NCI-H146 (cell line): Measurements from ENCODE around the gene AGER.
"Not testable (repeated sequence)": the region's sequence is repeated elsewhere in the genome, so short reads cannot be mapped to it uniquely, and the experiment has no call there.

ENCODE experiments used
- DNase-seq: peaks from one replicate; lab custom pipeline; 2025; lab: John Stamatoyannopoulos, UW

Gene AGER

GRCh38 chr6:32186151-32186840 is 2.2 kb upstream of the AGER start:
- not testable (repeated sequence) for DNase-seq

DNA sequence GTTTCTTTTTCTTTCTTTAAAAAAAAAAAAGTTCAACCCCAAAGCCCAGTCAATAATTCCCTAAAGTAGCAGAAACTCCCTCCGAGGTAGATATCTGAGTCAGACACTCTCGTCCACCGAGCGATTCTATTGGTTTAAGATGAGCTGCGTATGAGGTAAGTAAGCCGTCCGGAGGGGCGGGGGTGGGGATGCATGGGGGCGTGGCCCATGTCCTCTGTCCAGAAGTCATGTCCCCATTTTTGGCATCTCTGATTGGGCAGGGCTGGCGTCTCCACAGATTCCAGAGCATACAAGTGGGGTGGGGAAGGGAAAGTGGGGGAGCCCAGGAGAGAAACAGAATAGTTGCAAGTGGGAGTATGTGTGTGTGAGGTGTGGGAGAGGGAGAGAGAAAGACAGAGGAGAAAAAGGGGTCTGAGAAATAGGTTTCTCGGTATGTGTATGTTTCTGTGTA is 1.7 kb upstream of the AGER start:
- not testable (repeated sequence) for DNase-seq

GRCh38 chr6:32183483-32184083 is 470 bp downstream of the AGER start:
- no peak for DNase-seq

DNA sequence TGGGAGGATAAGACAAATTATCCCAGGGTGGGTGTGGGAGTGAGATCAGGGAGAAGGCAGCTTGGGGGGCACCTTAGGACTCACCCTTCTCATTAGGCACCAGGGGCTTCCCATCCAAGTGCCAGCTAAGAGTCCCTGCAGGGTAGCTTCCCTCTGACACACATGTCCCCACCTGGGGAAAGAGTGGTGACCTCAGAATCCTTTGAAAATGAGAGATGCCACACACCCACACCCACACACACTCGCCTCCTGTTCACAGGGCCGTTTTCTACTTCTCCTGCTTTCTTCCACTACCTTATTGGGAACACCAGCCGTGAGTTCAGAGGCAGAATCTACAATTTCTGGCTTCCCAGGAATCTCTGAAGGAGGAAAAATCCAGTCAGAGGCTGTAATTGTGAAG is 1.0 kb downstream of the AGER start:
- DNase-seq: no peak

DNA sequence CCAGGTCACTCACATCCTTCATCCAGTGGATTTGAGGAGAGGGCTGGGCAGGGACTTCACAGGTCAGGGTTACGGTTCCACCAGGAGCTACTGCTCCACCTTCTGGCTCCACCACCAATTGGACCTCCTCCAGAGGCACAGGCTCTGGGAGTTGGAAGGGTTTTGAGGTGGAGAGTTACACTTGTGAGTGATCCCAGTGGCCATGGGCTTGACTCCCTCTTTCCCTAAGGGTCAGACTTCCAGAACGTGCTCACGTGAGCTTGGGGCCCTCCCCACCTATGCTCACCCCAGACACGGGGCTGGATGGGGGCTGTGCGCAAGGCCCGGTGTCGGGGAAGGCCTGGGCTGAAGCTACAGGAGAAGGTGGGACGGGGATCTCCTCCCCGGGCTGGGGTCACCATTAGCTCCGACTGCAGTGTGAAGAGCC is 1.5 kb downstream of the AGER start:
- DNase-seq: no peak

GRCh38 chr6:32181915-32182529 is 2.0 kb downstream of the AGER start:
- no peak for DNase-seq

DNA sequence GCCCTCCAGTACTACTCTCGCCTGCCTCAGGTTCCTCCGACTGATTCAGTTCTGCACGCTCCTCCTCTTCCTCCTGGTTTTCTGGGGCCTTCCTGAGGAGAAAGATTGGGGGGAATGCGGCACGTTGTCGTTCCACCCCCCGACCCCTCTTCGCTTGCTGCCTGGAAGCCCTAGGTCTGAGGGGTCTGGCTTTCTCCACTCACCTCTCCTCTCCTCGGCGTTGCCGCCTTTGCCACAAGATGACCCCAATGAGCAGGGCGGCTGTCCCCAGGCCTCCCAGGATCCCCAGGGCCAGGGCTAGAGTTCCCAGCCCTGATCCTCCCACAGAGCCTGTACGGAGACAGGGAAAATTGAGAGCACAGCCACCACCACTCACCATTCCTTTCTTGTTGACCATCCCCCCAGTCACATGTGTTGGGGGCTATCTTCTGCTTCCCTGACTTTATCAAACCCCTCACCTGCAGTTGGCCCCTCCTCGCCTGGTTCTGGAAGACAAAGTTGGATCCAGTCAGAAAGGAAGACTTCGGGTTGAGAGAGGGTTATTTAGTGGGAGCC is 2.8 kb downstream of the AGER start:
- DNase-seq: no peak

DNA sequence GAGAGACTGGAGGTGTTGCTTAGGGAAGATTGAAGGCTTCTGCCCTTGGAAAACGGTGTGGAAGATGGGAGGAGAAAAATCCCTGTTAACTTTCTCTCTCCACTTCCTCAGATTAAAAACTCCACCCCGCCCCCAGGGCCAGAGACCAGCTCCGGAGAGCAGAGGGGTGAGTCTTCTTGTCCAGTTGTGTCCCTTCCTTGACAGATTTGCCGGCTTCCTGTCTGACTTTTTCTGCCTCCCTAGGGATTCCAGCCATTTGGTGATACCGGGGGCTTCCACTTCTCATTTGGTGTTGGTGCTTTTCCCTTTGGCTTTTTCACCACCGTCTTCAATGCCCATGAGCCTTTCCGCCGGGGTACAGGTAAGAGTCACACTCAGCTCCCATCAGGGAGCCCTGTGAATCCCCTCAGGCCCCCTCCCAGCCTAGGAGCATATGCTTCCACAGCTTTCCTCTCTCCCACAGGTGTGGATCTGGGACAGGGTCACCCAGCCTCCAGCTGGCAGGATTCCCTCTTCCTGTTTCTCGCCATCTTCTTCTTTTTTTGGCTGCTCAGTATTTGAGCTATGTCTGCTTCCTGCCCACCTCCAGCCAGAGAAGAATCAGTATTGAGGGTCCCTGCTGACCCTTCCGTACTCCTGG is 4.2 kb downstream of the AGER start:
- DNase-seq: no peak

DNA sequence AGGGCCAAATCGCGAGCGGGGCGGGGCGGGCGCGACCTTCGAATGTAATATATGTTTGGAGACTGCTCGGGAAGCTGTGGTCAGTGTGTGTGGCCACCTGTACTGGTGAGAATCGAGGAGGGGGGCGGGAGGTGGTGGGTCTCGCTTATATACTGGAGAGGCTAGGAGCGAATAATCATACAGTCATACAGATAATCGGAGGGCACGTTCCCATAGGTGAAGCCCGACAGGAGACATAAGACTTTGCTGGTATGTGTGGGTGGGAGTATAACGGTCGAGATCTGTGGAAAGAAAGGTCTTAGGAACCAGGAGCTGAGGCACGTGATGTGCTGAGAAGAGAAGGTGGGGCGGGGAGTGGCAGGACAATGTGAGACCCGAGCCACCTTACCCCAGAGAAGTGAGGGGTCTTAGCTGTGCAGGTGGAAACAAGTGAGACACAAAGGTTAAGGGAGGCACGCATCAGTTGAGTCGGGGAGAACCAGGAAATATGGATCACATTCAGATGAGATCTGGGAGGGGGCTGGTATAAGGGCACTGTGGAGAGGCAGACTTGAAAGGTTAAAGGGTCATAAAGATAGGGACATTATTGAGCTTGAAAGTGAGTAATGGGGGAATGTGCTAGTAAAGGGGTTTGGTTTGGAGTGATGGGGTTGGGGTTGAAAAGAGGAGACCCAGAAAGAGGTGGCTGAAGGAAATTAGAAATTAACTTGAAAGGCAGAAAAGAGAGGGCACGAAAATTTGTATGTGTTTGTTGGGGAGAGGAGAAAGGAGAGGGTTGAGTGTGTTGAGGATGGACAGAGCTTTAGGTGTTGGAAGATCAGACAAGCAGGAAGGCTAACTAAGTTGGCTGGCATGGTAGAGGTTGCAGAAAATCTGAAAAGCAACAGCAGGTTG is 5.3 kb downstream of the AGER start:
- DNase-seq: no peak

GRCh38 chr6:32177788-32178546 is 6.1 kb downstream of the AGER start, which contains the start of gene RNF5:
Gene RNF5, plus strand, starts transcription at chr6:32178405. Its CDS starts 107 bp downstream, at chr6:32178512.
- peak; percentile 99 for DNase-seq

DNA sequence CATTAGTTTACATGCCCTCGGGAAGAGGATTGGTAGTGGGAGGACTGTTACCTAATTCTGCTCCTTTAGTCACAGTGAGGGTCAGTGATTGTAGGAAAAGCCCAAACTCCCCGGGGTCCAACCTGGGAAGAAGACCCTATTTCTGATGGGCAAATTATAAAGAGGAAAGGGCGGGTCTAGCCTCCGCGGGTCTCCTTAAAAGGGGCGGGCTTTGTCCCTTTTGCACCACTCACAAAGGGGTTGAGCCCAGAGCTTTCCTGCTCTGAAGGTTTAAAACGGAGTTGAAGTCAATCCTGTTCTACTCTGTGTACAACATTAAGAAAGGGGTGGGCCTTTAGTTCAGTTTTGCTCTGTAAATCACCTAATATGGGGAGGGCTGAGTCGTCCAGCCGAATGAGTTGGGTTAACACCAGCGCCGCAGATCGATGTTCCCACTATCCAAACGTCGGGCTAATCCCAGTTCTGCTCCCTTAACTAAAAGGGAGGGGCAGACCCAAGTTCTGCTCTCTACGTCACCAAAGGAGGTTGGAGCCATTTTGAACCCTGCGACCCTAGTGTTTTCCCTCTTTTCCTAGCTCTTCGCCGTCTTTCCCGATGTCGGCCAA is 6.8 kb downstream of the AGER start:
- peak; percentile 78 for DNase-seq

- DNase-seq: peak; percentile 22
Observed at GRCh38 chr6:32176476-32177182, 7.4 kb downstream of the AGER start.

- peak; percentile 97 for DNase-seq
Observed at GRCh38 chr6:32175711-32176475, 8.2 kb downstream of the AGER start, which contains the start of gene AGPAT1. Gene AGPAT1, minus strand, starts transcription at chr6:32176084. Its CDS starts 4,588 bp downstream, at chr6:32171496.

DNA sequence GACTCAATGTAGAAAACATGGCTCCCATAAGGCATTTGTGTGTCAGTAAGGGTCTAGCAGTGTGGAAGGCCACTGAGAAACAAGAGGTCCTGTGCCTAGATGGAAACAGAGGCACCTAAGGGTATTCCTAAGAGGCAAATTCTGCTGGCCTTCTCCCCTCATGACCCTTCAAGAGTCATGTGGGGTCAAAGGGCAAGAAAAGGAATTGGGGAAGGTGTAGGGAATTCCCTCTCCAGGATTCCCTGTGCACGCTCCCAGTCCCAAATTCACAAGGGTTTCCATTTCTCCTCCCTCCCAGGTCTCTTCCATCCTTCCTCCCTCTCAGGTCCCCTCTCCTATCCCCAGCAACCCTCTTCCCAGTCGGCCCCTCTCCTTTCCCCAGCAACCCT is 8.7 kb downstream of the AGER start:
- no peak for DNase-seq

- no peak for DNase-seq
Observed at GRCh38 chr6:32174416-32174815, 9.6 kb downstream of the AGER start.

- no peak for DNase-seq
Observed at GRCh38 chr6:32173051-32173727, 10.9 kb downstream of the AGER start.

GRCh38 chr6:32171234-32171633 is 12.8 kb downstream of the AGER start:
- no peak for DNase-seq

DNA sequence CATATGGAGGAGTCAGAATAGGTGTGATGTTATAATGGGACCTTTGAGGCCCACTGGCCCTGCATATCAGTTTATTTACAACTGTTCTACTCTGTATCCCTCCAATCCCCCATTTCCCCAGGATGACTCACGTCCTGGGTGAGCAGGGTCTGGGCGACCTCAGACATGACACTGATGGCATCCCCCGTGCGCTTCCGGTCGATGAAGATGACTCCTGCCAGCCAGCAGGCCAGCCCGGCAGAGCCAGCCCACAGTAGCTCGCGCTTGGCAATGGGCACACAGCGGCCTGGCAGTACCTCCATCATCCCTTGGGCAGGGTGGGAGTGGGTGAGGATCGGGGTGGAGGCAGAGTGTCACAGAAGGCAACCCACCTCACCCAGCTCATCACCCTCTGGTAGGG is 13.8 kb downstream of the AGER start:
- DNase-seq: no peak
